Stimulated activated CD8-positive, alpha-beta memory T cell treated with anti-CD3 and anti-CD28 coated beads, Interleukin-12 subunit alpha, Interleukin-12 subunit beta, amount 100 ng/mL, for 1 hour (primary cell): ENCODE measurements around the gene CIBAR2.

Source experiments
- DNase-seq: peaks from one replicate; pipeline ENCODE4 v3.0.0-alpha.2; 2020; ENCODE audit warnings: low read depth

The CIBAR2 gene

DNA sequence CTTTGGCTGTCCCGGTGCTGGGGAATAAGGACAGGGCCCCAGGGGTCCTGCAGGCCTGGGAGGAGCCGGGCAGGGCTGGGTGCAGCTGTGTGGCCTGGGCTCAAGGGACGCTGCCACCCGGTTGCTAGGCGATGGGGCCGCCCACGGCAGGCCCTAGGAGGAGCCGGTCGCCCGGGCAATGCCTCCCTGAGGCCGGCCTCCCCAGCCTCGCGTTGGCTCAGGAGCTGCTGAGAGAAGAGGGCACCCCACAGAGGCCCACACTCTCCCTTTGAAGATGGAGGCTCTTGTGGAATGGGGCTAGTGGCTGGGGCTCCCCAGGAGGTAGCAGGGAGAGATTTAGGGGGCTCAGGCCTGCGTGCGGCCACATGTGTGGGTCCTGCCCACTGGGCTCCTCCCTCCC, at the start of gene CIBAR2:
CIBAR2 (minus strand) TSS at position 109 of the 400 bp plus-strand sequence. CDS start 120 bp downstream, outside the sequence.
- DNase-seq, result no peak

GRCh38 chr16:85159179-85159980, 47.1 kb upstream of the CIBAR2 start:
- no peak for DNase-seq

GRCh38 chr16:85158743-85159178, 46.5 kb upstream of the CIBAR2 start:
- DNase-seq, result no peak

DNA sequence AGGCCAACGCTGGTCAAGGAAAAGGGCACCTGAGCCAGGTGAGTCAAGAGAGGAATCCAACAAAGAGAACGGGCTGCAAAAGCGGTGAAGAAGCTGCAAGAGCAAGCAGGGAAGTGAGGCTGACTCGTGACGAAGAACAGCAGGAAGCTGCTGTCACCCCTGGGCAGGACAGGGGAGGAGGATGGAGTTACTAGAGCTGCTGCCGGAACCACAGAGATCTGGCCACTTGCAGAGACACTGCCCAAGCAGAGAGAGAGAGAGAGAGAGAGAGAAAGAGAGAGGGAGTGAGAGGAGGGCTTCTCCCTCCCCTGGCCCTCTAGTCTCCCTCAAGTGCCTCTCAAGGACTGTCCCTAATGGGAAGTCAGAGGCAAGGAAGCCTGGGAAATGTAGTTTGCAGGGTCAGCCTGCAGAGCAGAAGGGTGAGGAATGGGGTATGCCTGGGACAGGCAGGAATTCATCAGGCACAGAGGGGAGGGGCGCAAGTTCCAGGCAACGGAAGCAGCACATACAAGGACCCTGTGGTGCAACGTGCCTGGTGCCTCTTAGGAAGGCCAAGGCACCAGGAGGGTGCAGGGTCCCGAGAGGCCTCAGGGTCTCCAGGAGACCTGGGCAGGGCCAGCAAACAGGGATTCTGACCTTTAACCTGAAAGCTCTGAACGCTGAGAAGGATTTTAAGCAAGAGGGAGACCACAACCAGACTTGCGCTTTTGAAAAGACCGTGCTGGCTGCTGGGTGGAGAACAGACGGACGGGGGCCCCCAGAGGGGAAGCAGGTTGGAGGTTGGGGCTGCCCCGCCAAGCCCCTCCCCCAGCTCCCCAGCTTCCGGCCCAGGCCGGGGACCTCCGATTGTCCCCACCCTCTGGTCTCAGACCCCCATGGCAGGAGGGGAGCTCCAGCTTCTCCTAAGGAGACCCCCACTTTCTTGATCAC, 45.8 kb upstream of the CIBAR2 start:
- DNase-seq, result no peak

GRCh38 chr16:85157372-85157771, 45.1 kb upstream of the CIBAR2 start:
- no peak for DNase-seq

DNA sequence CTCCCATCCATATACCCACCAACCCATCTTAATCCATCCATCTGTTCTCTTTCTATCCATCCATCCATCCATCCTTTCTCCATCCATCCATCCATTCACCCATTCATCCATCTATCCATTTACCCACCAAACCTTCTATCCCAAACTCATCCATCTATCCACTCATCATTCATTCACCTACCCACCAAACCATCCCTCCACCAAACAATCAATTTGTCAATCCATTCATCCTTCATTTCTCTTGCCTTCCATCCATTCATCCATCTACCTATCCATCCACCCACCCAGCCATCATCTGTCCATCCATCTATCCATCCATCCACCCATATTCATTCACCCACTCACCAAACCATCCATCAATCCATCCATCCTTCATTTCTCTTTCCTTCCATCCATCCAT, 44.6 kb upstream of the CIBAR2 start:
- no peak for DNase-seq

GRCh38 chr16:85156440-85156839, 44.2 kb upstream of the CIBAR2 start:
- DNase-seq, result no peak

DNA sequence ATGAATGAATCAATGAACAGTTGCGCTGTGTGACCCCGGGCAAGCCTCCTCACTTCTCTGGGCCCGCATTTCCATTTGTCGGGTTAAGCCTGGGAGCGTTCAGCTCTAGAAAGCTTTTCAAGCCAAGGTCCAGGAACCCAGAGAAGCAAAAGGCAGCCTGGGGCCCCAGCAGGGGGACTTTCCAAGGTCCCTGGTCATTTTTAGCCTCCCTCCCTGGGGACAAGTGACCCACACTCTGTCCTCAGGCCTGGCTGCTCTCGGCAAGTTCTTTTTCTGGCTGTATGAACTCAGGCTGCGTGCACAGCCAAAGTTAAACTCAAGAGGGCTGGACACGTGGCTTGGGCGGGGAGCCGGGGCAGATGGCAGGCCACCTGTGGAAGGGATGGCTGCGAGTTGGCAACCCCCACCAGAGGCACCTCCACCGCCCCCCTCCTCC, 41.4 kb upstream of the CIBAR2 start:
- no peak for DNase-seq

DNA sequence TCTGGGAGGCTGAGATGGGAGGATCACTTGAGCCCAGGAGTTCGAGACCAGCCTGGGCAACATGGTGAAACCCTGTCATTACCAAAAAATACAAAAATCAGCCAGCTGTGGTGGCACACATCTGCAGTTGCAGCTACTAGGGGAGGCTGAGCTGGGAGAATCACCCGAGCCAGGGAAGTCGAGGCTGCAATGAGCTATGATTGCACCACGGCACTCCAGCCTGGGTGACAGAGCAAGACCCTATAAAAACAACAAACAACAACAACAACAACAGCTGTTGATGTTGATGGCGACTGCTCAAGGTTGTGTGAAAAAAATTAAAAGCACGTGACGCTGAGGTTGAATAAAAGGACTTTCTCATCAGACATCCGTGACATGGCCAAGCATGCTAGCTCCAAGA, 40.8 kb upstream of the CIBAR2 start:
- no peak for DNase-seq

- DNase-seq, result no peak
Measured at GRCh38 chr16:85152414-85153030, 40.2 kb upstream of the CIBAR2 start.

DNA sequence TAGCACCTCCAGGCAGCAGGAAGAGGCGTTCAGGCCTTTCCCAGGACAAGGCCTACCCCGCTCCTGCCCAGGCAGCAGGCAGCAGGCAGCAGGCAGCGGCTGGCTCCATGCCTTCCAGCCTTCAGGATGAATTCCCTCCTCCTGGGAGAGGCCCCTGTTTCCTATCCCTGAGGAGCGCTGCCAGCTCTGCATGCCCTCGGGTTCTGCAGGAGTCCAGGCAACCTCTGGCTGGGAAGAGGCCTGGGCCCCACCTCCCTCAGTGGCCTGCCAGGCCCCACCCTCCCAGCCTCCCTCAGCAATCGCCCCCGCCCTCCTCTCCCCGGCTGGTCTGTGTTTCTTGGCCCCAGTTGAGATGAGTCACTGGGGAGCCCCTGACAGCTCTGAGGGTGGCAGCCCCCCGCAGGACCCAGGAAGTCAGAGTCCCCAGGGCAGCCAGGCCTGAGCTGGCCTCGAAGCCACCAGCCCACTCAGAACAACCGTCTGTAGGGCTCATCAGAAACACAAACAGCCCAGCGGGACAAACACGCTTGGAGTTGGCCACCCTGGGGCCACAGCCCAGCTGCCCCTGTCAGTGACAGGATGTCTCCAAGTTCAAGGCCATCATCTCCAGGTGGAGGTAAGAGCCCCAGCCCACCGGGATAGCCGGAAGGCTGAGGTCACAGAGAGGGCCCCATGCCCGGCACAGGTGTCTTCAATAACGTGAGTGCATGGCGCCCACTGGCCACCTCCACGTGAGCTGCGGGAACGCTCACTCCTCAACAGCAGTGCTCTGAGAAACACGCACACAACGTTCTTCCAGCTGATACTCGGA, 39.5 kb upstream of the CIBAR2 start:
- no peak for DNase-seq

DNA sequence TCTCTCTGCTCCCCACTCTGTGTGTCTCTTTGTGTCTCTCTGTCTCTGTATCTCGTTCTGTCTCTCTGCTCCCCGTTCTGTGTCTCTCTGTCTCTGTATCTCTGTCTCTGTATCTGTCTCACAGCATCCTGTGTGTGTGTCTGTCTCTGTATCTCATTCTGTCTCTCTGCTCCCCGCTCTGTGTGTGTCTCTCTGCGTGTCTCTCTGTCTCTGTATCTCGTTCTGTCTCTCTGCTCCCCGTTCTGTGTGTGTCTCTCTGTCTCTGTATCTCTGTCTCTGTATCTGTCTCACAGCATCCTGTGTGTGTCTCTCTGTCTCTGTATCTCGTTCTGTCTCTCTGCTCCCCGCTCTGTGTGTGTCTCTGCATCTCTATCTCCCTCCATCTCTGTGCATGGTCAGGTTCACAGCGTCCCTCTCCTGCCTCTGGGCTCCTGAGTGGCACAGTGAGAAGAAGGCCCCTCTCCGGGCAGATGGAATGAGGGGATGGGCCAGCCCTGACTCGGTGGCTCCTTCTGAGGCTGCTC, 38.9 kb upstream of the CIBAR2 start:
- no peak for DNase-seq

DNA sequence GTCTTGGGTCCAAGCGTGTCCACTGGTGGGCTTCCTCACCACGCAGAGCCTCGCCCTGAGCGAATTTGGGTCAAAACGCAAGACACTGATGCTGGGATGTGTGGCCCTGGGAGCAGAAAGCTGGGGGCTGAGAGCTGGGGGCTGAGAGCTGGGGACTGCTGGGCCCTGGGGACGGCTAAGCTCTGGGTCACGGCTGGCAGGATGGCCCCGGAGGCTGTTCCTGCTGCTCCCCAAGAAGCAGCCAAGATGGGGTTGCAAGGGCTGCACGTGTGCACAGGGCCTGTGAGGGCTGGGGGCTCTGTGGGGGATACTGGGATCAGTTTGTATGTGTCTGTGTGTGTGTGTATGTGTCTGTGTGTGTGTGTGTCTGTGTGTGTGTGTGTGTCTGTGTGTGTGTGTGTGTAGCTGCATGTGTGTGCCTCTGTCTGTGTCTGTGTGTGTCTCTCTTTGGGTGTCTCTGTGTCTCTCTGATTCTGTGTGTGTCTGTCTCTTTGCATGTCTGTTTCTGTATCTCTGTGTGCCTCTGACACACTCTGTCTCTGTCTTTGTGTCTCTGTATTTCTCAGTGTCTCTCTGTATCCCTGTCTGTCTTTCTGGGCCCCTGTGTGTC, 38.2 kb upstream of the CIBAR2 start:
- no peak for DNase-seq

GRCh38 chr16:85149776-85150175, 37.5 kb upstream of the CIBAR2 start:
- no peak for DNase-seq

DNA sequence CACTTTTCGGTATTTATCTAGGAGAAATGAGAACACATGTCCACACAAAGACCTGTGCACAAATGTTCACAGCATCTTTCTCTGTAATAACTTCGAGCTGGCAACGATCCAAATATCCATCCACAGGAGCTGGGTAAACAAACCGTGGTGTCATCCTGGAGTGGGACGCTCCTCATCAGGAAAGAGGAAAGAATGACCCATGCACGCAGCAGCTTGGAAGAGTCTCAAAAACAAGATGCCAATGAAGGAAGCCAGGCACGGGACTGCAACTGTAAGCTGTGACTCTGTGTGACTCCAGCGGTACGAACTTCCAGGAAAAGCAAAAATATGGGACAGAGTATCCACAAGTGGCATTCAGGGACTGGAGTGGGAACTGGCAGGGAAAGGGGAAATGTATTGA, 36.7 kb upstream of the CIBAR2 start:
- no peak for DNase-seq

GRCh38 chr16:85146922-85147651, 34.8 kb upstream of the CIBAR2 start:
- no peak for DNase-seq

GRCh38 chr16:85146532-85146797, 34.2 kb upstream of the CIBAR2 start:
- DNase-seq, result no peak

GRCh38 chr16:85145734-85146531, 33.7 kb upstream of the CIBAR2 start:
- DNase-seq, result no peak

- no peak for DNase-seq
Measured at GRCh38 chr16:85145188-85145587, 32.9 kb upstream of the CIBAR2 start.
